SU-DHL-6 (cell line): ENCODE results near the gene CUEDC1.

Source experiments
- H2AFZ ChIP-seq: fragments of 200-600 bp; sonication (generic); 2 replicates; pipeline ENCODE4 v1.6.1; 2014; ENCODE audit warnings: low read depth, mild to moderate bottlenecking, moderate library complexity, mixed read lengths, antibody characterized with exemption, low read length; ENCODE audit not compliant: severe bottlenecking
- H3F3A ChIP-seq: fragments of 200-600 bp; shearing (Covaris generic); 2 replicates; pipeline ENCODE4 v1.6.0; 2016; ENCODE audit warnings: antibody characterized with exemption, mild to moderate bottlenecking; ENCODE audit not compliant: insufficient read depth
- H3K27ac ChIP-seq: fragments of 200-600 bp; sonication (generic); 2 replicates; pipeline ENCODE4 v1.5.1; 2016; ENCODE audit warnings: low read depth, mild to moderate bottlenecking, low read length, moderate library complexity, mixed read lengths
- H3K27me3 ChIP-seq: fragments of 200-600 bp; sonication (generic), shearing (Covaris generic); 2 replicates; pipeline ENCODE4 v1.6.0; 2014; ENCODE audit warnings: mild to moderate bottlenecking, low read length
- H3K36me3 ChIP-seq: fragments of 200-600 bp; sonication (generic); 2 replicates; pipeline ENCODE4 v1.6.1; 2014; ENCODE audit warnings: mild to moderate bottlenecking, low read length, mixed read lengths
- H3K4me2 ChIP-seq: fragments of 300-600, 200-600 bp; shearing (Covaris generic), sonication (generic); 2 replicates; pipeline ENCODE4 v1.6.0; 2014; ENCODE audit warnings: low read length, low read depth, mild to moderate bottlenecking; ENCODE audit not compliant: poor library complexity, severe bottlenecking
- H3K4me3 ChIP-seq: fragments of 200-600 bp; sonication (generic); 2 replicates; pipeline ENCODE4 v1.5.1; 2014; ENCODE audit warnings: antibody characterized with exemption, low read length, mild to moderate bottlenecking, mixed read lengths; ENCODE audit not compliant: insufficient read depth, poor library complexity, severe bottlenecking
- H3K79me2 ChIP-seq: fragments of 200-600 bp; sonication (generic); 2 replicates; pipeline ENCODE4 v1.6.1; 2014; ENCODE audit warnings: mild to moderate bottlenecking, low read length, moderate library complexity; ENCODE audit not compliant: insufficient read depth
- H3K9ac ChIP-seq: fragments of 200-600 bp; sonication (generic); 2 replicates; pipeline ENCODE4 v1.7.0; 2014; ENCODE audit warnings: mild to moderate bottlenecking, low read length
- H3K9me2 ChIP-seq: fragments of 200-600 bp; sonication (generic); replicated peaks from 2 replicates; pipeline ENCODE4 v1.6.1; 2014; ENCODE audit warnings: low read length; ENCODE audit not compliant: insufficient read depth
- H3K9me3 ChIP-seq: fragments of 200-600 bp; sonication (generic); 2 replicates; pipeline ENCODE4 v1.6.1; 2014; ENCODE audit warnings: low read length, mixed read lengths; ENCODE audit not compliant: insufficient read depth
- H4K20me1 ChIP-seq: fragments of 200-600 bp; sonication (generic); 2 replicates; pipeline ENCODE4 v1.6.1; 2014; ENCODE audit warnings: low read depth, mild to moderate bottlenecking, antibody characterized with exemption, low read length, moderate library complexity, mixed read lengths
- CTCF ChIP-seq: fragments of 200-600 bp; sonication (generic); IDR thresholded peaks from one replicate; pipeline ENCODE4 v1.5.1; 2017; ENCODE audit warnings: antibody characterized with exemption, mild to moderate bottlenecking, low read length, moderate library complexity; ENCODE audit not compliant: insufficient read depth, poor library complexity, severe bottlenecking
- EZH2phosphoT487 ChIP-seq: fragments of 200-600 bp; sonication (generic), shearing (Covaris generic); conservative IDR thresholded peaks from 2 replicates; pipeline ENCODE4 v1.6.1; 2018; ENCODE audit warnings: mild to moderate bottlenecking, antibody characterized with exemption, low read length, moderate library complexity, mixed read lengths

Gene CUEDC1

GRCh38 chr17:57986841-57987580 lies 31.8 kb upstream of the CUEDC1 start:
- peaks cover 33% of the 10 kb centered on the region for H4K20me1 ChIP-seq
- peak overlapping the region; percentile 73 for H3K9ac ChIP-seq
- no peaks in the 10 kb centered on the region for H3K27me3 ChIP-seq
- TF ChIP-seq CTCF (no peak), EZH2phosphoT487 (no peak)
- H3K36me3 ChIP-seq: no peaks in the 10 kb centered on the region
- peak overlapping the region; percentile 49 for H2AFZ ChIP-seq
- H3K4me2 ChIP-seq: peak overlapping the region; percentile 87
- no peak overlapping the region for H3K27ac ChIP-seq
- H3F3A ChIP-seq: peaks cover 33% of the 10 kb centered on the region
- H3K4me3 ChIP-seq: peak overlapping the region; percentile 87
- peaks cover 52% of the 10 kb centered on the region for H3K79me2 ChIP-seq
- no peaks in the 10 kb centered on the region for H3K9me2 ChIP-seq
- no peaks in the 10 kb centered on the region for H3K9me3 ChIP-seq

- H3K79me2 ChIP-seq: peaks cover 52% of the 10 kb centered on the region
- H3K9ac ChIP-seq: no peak overlapping the region
- H3K9me2 ChIP-seq: no peaks in the 10 kb centered on the region
- no peak for TF ChIP-seq EZH2phosphoT487
- TF ChIP-seq CTCF: no peak
- peaks cover 21% of the 10 kb centered on the region for H3F3A ChIP-seq
- H4K20me1 ChIP-seq: peaks cover 33% of the 10 kb centered on the region
- H3K36me3 ChIP-seq: no peaks in the 10 kb centered on the region; the same call in 1 of the 2 replicates
- peak overlapping the region; percentile 87 for H3K4me2 ChIP-seq
- H3K4me3 ChIP-seq: no peak overlapping the region
- H3K9me3 ChIP-seq: no peaks in the 10 kb centered on the region
- H2AFZ ChIP-seq: no peak overlapping the region
- H3K27me3 ChIP-seq: no peaks in the 10 kb centered on the region
- no peak overlapping the region for H3K27ac ChIP-seq
Observed at GRCh38 chr17:57985675-57985974, 30.4 kb upstream of the CUEDC1 start.

- Histone ChIP-seq H3K27ac (no peak overlapping the region), H3K36me3 (peaks cover 3% of the 10 kb centered on the region; the same call in 1 of the 2 replicates), H3K4me2 (peak overlapping the region; percentile 87)
Observed at GRCh38 chr17:57984936-57985674, 29.9 kb upstream of the CUEDC1 start.

More at GRCh38 chr17:57984936-57985674, 29.9 kb upstream of the CUEDC1 start:
- no peaks in the 10 kb centered on the region for H3K27me3 ChIP-seq
- H2AFZ ChIP-seq: no peak overlapping the region
- peaks cover 52% of the 10 kb centered on the region for H3K79me2 ChIP-seq
- H3K4me3 ChIP-seq: no peak overlapping the region
- TF ChIP-seq EZH2phosphoT487 (no peak), CTCF (no peak)
- H4K20me1 ChIP-seq: peaks cover 33% of the 10 kb centered on the region
- H3K9me2 ChIP-seq: no peaks in the 10 kb centered on the region
- no peak overlapping the region for H3K9ac ChIP-seq
- no peaks in the 10 kb centered on the region for H3K9me3 ChIP-seq
- H3F3A ChIP-seq: peaks cover 16% of the 10 kb centered on the region
